ENCODE data around the gene GLRX3. TPM values are rescaled to one million over a fixed set of nuclear protein-coding genes. Genes with fewer than 3 reads are reported as not detected.
A peak's percentile ranks its signal among the peaks of the same experiment; 100 is the strongest.

The GLRX3 gene
- total RNA-seq, 2 experiments from 2014 or later: 79.4 to 80.6 TPM

DNA sequence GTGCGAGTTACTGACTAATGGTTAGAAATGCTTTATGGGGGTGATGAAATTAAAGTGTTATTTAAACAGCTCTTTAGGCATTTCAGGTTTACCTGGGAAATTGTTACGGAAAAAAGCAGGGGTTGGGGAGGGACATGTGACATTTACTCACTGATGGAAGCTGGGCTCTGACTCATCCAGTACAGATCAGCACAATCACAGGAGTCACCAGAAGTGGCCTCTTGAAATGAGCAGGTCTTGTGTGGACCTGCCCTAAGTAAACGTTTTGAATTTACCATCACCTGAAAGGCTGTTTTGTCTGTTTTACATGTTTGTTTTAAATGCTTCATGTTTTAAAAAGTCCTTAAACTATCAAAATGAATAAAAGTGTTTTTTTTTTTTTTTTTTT is 2.3 kb downstream of the GLRX3 start:
- ATAC-seq (no peak), DNase-seq (no peak)
- H3K4me1 Mint-ChIP-seq (ENCODE audit: low read depth): peaks cover 69% of the 10 kb centered on the region

DNA sequence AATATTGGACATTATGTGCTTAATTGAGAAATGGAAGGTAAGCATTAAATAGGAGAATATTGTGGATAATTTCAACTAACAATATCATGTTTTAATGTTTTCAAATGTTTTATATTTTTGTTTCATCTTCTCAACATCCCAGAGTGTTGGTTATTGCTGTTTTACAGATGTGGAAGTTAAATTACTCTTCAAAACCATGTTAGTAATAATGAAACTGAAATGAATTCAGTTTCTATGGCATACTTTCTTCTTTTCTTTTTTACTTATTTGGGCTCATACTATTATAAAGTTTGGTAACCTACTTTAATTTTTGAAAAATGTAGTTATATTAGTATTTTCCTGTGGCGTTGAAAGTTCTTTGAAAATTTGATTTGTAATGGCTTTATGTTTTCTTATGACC is 4.2 kb downstream of the GLRX3 start:
- H3K4me1 Mint-ChIP-seq (ENCODE audit: low read depth): peaks cover 68% of the 10 kb centered on the region
- DNase-seq: no peak
- H3K27me3 Mint-ChIP-seq (ENCODE audit: low read depth): no peaks in the 10 kb centered on the region
- ATAC-seq: no peak
- H3K36me3 Mint-ChIP-seq (ENCODE audit: low read depth): peaks cover 41% of the 10 kb centered on the region
- ChIA-PET CTCF (interaction anchor here (1.0 to 1.3 kb wide), 3 partner anchors 18 to 39 kb away, joined by 3 to 18 read pairs (median 3); partner anchors contain the start of gene C10orf143), POLR2A (interaction anchor here (1.6 kb wide), 1 partner anchor 29 kb away, joined by 9 read pairs; the partner anchor contains the start of gene C10orf143)
- no peaks in the 10 kb centered on the region for H3K9me3 Mint-ChIP-seq (ENCODE audit: insufficient read depth)
- H3K27ac Mint-ChIP-seq: peak overlapping the region; percentile 34
- no peak overlapping the region for H3K4me3 Mint-ChIP-seq

More for the DNA sequence above, 2.3 kb downstream of the GLRX3 start:
- H3K9me3 Mint-ChIP-seq (ENCODE audit: insufficient read depth): no peaks in the 10 kb centered on the region
- H3K27me3 Mint-ChIP-seq (ENCODE audit: low read depth): peaks cover 11% of the 10 kb centered on the region
- H3K27ac Mint-ChIP-seq: no peak overlapping the region
- ChIA-PET CTCF (interaction anchor here (2.9 kb wide), 1 partner anchor 28 kb away, joined by 35 read pairs; the partner anchor contains the start of gene C10orf143), POLR2A (interaction anchor here (1.5 to 4.1 kb wide), 2 partner anchors 21 to 28 kb away, joined by 5 to 61 read pairs; partner anchors contain the start of gene C10orf143)
- H3K4me3 Mint-ChIP-seq: peak overlapping the region; percentile 87
- H3K36me3 Mint-ChIP-seq (ENCODE audit: low read depth): peaks cover 33% of the 10 kb centered on the region

GRCh38 chr10:130141038-130141437 is 4.8 kb downstream of the GLRX3 start:
- peaks cover 68% of the 10 kb centered on the region for H3K4me1 Mint-ChIP-seq (ENCODE audit: low read depth)
- POLR2A ChIA-PET: interaction anchor here (1.6 kb wide), 1 partner anchor 30 kb away, joined by 13 read pairs; the partner anchor contains the start of gene C10orf143
- no peaks in the 10 kb centered on the region for H3K9me3 Mint-ChIP-seq (ENCODE audit: insufficient read depth)
- H3K4me3 Mint-ChIP-seq: no peak overlapping the region
- H3K27ac Mint-ChIP-seq: peak overlapping the region; percentile 36
- no peaks in the 10 kb centered on the region for H3K27me3 Mint-ChIP-seq (ENCODE audit: low read depth)
- no peak for DNase-seq
- CTCF ChIA-PET: interaction anchor here (1.2 to 2.4 kb wide), 2 partner anchors 13 to 31 kb away, joined by 5 to 11 read pairs; partner anchors contain the start of gene C10orf143
- no peak for ATAC-seq
- H3K36me3 Mint-ChIP-seq (ENCODE audit: low read depth): peaks cover 43% of the 10 kb centered on the region

GRCh38 chr10:130141460-130141859 is 5.3 kb downstream of the GLRX3 start:
- Mint-ChIP-seq H3K4me3 (peak overlapping the region; percentile 16), H3K27ac (peak overlapping the region; percentile 36), H3K27me3 (ENCODE audit: low read depth) (no peaks in the 10 kb centered on the region), H3K4me1 (ENCODE audit: low read depth) (peaks cover 72% of the 10 kb centered on the region), H3K36me3 (ENCODE audit: low read depth) (peaks cover 47% of the 10 kb centered on the region), H3K9me3 (ENCODE audit: insufficient read depth) (no peaks in the 10 kb centered on the region)
- POLR2A ChIA-PET: interaction anchor here (1.6 kb wide), 1 partner anchor 31 kb away, joined by 13 read pairs; the partner anchor contains the start of gene C10orf143
- ATAC-seq (no peak), DNase-seq (no peak)
- CTCF ChIA-PET: interaction anchor here (1.2 to 2.4 kb wide), 2 partner anchors 14 to 31 kb away, joined by 5 to 11 read pairs; partner anchors contain the start of gene C10orf143

- Mint-ChIP-seq H3K4me3 (peak overlapping the region; percentile 16), H3K27ac (peak overlapping the region; percentile 36), H3K9me3 (ENCODE audit: insufficient read depth) (no peaks in the 10 kb centered on the region), H3K27me3 (ENCODE audit: low read depth) (no peaks in the 10 kb centered on the region), H3K36me3 (ENCODE audit: low read depth) (peaks cover 47% of the 10 kb centered on the region), H3K4me1 (ENCODE audit: low read depth) (peaks cover 73% of the 10 kb centered on the region)
- ATAC-seq (peak; percentile 50), DNase-seq (peak; percentile 31)
- ChIA-PET CTCF (interaction anchor here (1.2 to 2.4 kb wide), 3 partner anchors 14 to 32 kb away, joined by 3 to 11 read pairs (median 5); partner anchors contain the start of gene C10orf143), POLR2A (interaction anchor here (1.6 kb wide), 1 partner anchor 31 kb away, joined by 13 read pairs; the partner anchor contains the start of gene C10orf143)
Observed at GRCh38 chr10:130141878-130142277, 5.7 kb downstream of the GLRX3 start.

DNA sequence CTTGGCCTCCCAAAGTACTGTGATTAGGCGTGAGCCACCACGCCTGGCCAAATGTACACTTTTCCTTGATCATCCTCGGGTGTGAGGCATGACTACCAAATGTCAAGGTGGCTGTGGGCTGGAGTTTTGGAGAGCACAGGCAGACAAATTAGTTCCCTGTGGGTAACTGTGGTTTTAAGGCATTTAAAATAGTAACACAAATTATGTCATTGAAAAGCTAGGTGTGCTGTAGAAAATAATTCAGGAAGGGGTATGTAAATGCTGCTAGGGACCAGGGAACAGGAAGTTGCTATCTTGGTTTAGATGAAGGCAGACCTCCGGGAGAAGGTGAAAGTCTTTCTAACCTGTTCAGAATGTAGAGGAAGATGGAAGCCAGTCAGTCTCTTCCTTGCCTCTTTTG is 9.9 kb downstream of the GLRX3 start:
- CTCF ChIA-PET: interaction anchor here (1.4 to 2.3 kb wide), 2 partner anchors 15 to 36 kb away, joined by 3 to 9 read pairs; no protein-coding TSS in a partner anchor
- POLR2A ChIA-PET: interaction anchor here (0.9 kb wide), 1 partner anchor 10 kb away, joined by 3 read pairs; the partner anchor contains the start of gene GLRX3
- no peak for ATAC-seq
- H3K4me3 Mint-ChIP-seq: no peak overlapping the region
- peaks cover 53% of the 10 kb centered on the region for H3K36me3 Mint-ChIP-seq (ENCODE audit: low read depth)
- H3K27ac Mint-ChIP-seq: peak overlapping the region; percentile 58
- no peaks in the 10 kb centered on the region for H3K9me3 Mint-ChIP-seq (ENCODE audit: insufficient read depth)
- peaks cover 38% of the 10 kb centered on the region for H3K4me1 Mint-ChIP-seq (ENCODE audit: low read depth)
- H3K27me3 Mint-ChIP-seq (ENCODE audit: low read depth): no peaks in the 10 kb centered on the region
- DNase-seq: no peak

- POLR2A ChIA-PET: interaction anchor here (1.0 kb wide), 1 partner anchor 22 kb away, joined by 5 read pairs; no protein-coding TSS in a partner anchor
- H3K4me1 Mint-ChIP-seq (ENCODE audit: low read depth): peaks cover 18% of the 10 kb centered on the region
- H3K27ac Mint-ChIP-seq: no peak overlapping the region
Observed at GRCh38 chr10:130159192-130159794, 23.1 kb downstream of the GLRX3 start.

GRCh38 chr10:130160775-130161174 is 24.6 kb downstream of the GLRX3 start:
- peak; percentile 61 for ATAC-seq
- Mint-ChIP-seq H3K4me1 (ENCODE audit: low read depth) (peaks cover 18% of the 10 kb centered on the region), H3K4me3 (no peak overlapping the region), H3K9me3 (ENCODE audit: insufficient read depth) (no peaks in the 10 kb centered on the region), H3K27me3 (ENCODE audit: low read depth) (no peaks in the 10 kb centered on the region), H3K36me3 (ENCODE audit: low read depth) (peaks cover 37% of the 10 kb centered on the region), H3K27ac (no peak overlapping the region)
- CTCF ChIA-PET: interaction anchor here (0.6 to 1.7 kb wide), 8 partner anchors 11 to 70 kb away, joined by 3 to 9 read pairs (median 3); no protein-coding TSS in a partner anchor
- DNase-seq: peak; percentile 45
- POLR2A ChIA-PET: interaction anchor here (1.2 kb wide), 1 partner anchor 50 kb away, joined by 4 read pairs; the partner anchor contains the start of gene C10orf143

More at GRCh38 chr10:130159192-130159794, 23.1 kb downstream of the GLRX3 start:
- H3K36me3 Mint-ChIP-seq (ENCODE audit: low read depth): peaks cover 37% of the 10 kb centered on the region
- no peak overlapping the region for H3K4me3 Mint-ChIP-seq
- CTCF ChIA-PET: interaction anchor here (1.2 to 3.6 kb wide), 6 partner anchors 11 to 52 kb away, joined by 3 to 24 read pairs (median 4); partner anchors contain the start of genes C10orf143 and GLRX3
- ATAC-seq (no peak), DNase-seq (no peak)
- no peaks in the 10 kb centered on the region for H3K27me3 Mint-ChIP-seq (ENCODE audit: low read depth)
- H3K9me3 Mint-ChIP-seq (ENCODE audit: insufficient read depth): no peaks in the 10 kb centered on the region

DNA sequence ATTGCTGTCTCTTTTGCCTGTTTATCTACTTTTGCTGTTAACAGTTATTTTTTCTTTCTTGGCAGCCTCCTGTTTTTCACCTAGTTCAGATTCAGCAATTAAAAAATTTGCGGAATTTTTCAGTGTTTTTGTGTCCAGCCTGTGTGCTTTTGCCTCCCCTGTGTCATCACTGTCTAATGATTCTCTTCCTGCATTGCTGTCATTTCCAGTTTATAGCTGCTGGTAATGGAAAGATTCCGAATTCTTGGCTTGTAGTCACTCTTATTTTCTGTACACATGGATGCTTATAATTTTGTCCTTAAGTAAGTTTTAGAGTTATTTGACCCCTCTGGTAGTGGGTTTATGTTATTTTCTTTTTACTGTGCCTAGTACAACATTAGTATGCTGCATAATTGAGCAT is 25.1 kb downstream of the GLRX3 start:
- H3K4me1 Mint-ChIP-seq (ENCODE audit: low read depth): peaks cover 18% of the 10 kb centered on the region
- ChIA-PET POLR2A (interaction anchor here (1.2 kb wide), 1 partner anchor 50 kb away, joined by 4 read pairs; the partner anchor contains the start of gene C10orf143), CTCF (interaction anchor here (0.6 to 1.7 kb wide), 8 partner anchors 11 to 71 kb away, joined by 3 to 9 read pairs (median 3); no protein-coding TSS in a partner anchor)
- H3K4me3 Mint-ChIP-seq: no peak overlapping the region
- H3K9me3 Mint-ChIP-seq (ENCODE audit: insufficient read depth): no peaks in the 10 kb centered on the region
- DNase-seq (no peak), ATAC-seq (no peak)
- H3K36me3 Mint-ChIP-seq (ENCODE audit: low read depth): peaks cover 40% of the 10 kb centered on the region
- H3K27me3 Mint-ChIP-seq (ENCODE audit: low read depth): no peaks in the 10 kb centered on the region
- H3K27ac Mint-ChIP-seq: no peak overlapping the region

- no peak overlapping the region for H3K4me3 Mint-ChIP-seq
- ATAC-seq (no peak), DNase-seq (no peak)
- no peaks in the 10 kb centered on the region for H3K27me3 Mint-ChIP-seq (ENCODE audit: low read depth)
- peaks cover 40% of the 10 kb centered on the region for H3K4me1 Mint-ChIP-seq (ENCODE audit: low read depth)
- H3K27ac Mint-ChIP-seq: no peak overlapping the region
- CTCF ChIA-PET: no interaction called here
- H3K9me3 Mint-ChIP-seq (ENCODE audit: insufficient read depth): no peaks in the 10 kb centered on the region
- POLR2A ChIA-PET: no interaction called here
- H3K36me3 Mint-ChIP-seq (ENCODE audit: low read depth): peaks cover 59% of the 10 kb centered on the region
Observed at GRCh38 chr10:130167193-130167592, 31.0 kb downstream of the GLRX3 start.

- no peaks in the 10 kb centered on the region for H3K9me3 Mint-ChIP-seq (ENCODE audit: insufficient read depth)
- CTCF ChIA-PET: no interaction called here
- peaks cover 42% of the 10 kb centered on the region for H3K4me1 Mint-ChIP-seq (ENCODE audit: low read depth)
- POLR2A ChIA-PET: no interaction called here
- DNase-seq: no peak
- no peaks in the 10 kb centered on the region for H3K27me3 Mint-ChIP-seq (ENCODE audit: low read depth)
- H3K27ac Mint-ChIP-seq: no peak overlapping the region
- peaks cover 56% of the 10 kb centered on the region for H3K36me3 Mint-ChIP-seq (ENCODE audit: low read depth)
- no peak overlapping the region for H3K4me3 Mint-ChIP-seq
- ATAC-seq: no peak
Observed at GRCh38 chr10:130167707-130168106, 31.5 kb downstream of the GLRX3 start.
